Measurements from ENCODE around the gene NSUN6. TPM values are rescaled to one million over a fixed set of nuclear protein-coding genes. Genes with fewer than 3 reads are reported as not detected.

Gene NSUN6
- total RNA-seq, 1 donor: 12.3 TPM

DNA sequence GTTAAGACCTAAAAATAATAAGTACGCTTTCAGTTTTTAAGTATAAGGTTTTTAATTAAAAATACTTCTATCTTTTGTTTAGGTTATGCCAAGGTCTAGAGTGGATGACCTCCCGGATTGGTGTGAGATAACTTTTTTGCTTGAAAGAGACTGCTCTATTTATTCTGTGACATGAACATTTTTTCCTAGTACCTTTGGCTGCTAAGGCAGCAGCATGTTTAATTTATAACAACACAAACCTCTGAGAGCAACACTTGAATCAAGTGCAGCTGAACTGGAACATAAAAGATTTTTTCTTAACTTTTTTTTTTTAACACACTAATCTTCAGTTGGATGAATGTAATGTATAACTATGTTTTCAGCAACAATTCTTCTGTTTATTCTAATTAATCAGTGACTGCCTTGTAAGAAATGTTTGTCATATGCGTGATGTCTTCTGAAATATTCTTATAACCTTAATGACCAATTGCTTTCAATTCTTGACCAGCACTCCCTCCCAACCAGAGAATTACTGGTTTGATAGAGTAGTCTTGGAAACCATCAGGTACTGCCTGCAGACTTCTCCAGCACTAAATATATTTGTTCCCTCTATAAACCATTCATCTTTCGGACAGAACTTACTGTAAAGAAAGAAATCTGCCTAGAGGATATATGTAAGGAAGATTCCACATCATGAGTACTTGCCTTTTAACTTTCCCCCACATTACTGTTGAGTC is 23.9 kb upstream of the NSUN6 start:
- TF ChIP-seq, protein P1, sequence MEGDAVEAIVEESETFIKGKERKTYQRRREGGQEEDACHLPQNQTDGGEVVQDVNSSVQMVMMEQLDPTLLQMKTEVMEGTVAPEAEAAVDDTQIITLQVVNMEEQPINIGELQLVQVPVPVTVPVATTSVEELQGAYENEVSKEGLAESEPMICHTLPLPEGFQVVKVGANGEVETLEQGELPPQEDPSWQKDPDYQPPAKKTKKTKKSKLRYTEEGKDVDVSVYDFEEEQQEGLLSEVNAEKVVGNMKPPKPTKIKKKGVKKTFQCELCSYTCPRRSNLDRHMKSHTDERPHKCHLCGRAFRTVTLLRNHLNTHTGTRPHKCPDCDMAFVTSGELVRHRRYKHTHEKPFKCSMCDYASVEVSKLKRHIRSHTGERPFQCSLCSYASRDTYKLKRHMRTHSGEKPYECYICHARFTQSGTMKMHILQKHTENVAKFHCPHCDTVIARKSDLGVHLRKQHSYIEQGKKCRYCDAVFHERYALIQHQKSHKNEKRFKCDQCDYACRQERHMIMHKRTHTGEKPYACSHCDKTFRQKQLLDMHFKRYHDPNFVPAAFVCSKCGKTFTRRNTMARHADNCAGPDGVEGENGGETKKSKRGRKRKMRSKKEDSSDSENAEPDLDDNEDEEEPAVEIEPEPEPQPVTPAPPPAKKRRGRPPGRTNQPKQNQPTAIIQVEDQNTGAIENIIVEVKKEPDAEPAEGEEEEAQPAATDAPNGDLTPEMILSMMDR (IDR thresholded peaks at IDR 0.05; ENCODE audit: insufficient read depth, low read length): no peak
- DNase-seq (ENCODE audit: low read depth): no peak
- H3K4me3 ChIP-seq (ENCODE audit: low read depth, low read length): no peak overlapping the region

DNA sequence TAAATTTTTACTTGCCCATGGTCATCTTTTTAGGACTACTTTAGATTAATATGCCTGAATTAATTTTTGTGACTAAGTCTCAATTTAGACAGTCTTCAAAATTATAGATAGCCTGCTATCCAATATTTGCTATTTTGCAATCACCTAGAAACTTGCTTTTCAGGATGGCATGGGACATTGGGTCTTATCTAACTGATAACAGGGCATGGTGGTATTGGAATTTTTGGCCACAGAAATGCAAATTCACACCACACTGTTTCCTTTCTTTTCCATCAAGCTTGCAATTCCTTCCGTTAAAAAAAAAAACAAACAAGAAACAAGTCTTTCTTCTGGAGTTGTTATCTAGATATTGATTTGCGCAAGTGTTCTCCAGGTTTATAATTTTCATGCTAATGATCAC is 16.6 kb upstream of the NSUN6 start:
- no peak overlapping the region for H3K4me3 ChIP-seq (ENCODE audit: low read depth, low read length)
- DNase-seq (ENCODE audit: low read depth): no peak
- TF ChIP-seq, protein P1 (IDR thresholded peaks at IDR 0.05; ENCODE audit: insufficient read depth, low read length): no peak

DNA sequence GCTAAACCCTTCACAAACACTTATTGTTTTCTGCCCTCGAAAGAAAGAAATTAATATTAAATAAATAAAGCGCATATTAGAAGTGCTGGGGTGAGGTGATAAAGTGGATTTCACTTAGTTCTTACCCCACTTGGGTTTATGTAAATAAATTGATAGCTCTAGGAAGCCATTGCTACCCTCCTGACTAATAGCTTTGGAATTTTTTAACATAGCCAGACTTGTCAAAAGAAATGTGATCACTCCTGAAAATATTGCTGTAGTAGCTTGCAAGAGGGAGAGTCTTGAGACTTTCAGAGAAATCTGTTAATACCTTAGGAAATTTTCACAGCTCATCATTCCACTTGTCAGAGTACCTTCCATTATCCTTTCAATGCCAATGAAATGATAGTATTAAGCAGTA is 15.4 kb upstream of the NSUN6 start:
- peak; percentile 78 for DNase-seq (ENCODE audit: low read depth)
- TF ChIP-seq, protein P1 (IDR thresholded peaks at IDR 0.05; ENCODE audit: insufficient read depth, low read length): no peak
- no peak overlapping the region for H3K4me3 ChIP-seq (ENCODE audit: low read depth, low read length)

DNA sequence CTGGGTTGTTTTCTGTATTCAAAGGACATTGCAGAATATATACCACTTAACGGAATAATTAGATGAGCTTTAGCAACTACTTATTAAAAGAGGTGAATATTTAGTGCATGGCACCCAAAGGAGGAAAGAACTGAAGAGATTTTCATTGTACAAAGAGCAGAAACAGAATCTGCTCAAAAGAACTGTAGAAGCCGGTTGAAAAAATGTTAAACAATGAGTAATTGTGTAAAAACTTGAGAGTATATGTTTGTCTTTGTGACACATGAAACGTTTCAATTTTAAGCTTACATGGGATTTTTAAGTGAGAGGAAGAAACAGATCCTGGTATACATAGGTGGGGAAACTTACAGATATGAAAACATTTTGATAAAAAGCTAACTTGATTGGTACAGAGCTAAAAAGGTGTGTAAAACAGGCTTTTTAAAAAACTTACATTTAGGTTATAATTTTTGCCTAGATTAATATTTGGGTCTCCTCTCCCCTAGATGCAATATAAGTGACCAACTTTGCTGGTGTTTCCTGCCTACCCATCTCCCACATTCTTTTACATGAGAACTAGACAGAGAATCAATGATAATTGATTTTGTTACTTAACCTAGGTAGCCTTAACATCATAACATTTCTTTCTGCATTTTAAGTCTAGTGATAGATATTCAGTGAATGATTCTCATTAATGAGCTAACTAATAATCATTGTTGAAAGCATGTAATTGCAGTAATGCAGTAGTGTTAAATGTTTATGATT is 14.6 kb upstream of the NSUN6 start:
- DNase-seq (ENCODE audit: low read depth): peak; percentile 35
- no peak overlapping the region for H3K4me3 ChIP-seq (ENCODE audit: low read depth, low read length)
- TF ChIP-seq, protein P1 (IDR thresholded peaks at IDR 0.05; ENCODE audit: insufficient read depth, low read length): no peak

DNA sequence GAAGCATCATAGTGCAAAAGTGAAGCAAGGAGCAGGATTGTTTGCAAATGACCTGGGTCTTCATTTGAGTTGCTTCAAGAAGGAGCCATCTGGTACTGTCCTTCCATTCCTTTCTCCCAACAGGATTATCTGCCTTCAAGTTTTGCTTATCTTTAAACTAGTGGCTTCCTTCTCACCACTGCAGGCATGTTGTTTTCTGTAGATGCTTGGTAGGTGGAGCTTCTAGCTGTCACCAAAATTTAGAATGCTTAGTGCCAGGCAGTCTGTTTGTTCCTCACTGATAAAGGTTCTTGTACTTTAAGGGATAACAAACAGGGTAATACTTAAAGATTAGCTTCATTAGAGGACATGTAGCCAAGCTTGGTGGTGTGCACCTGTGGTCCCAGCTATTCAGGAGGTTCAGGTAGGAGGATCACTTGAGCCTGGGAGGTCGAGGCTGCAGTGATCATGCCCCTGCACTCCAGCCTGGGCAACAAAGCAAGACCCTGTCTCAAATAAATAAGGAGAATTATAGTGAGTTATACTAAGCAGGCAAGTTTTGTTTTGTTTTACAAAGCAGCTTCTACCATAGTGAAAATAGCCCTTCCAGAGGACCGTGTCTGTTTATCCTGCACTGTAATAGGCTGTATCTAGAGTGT is 13.6 kb upstream of the NSUN6 start:
- DNase-seq (ENCODE audit: low read depth): no peak
- no peak overlapping the region for H3K4me3 ChIP-seq (ENCODE audit: low read depth, low read length)
- TF ChIP-seq, protein P1 (IDR thresholded peaks at IDR 0.05; ENCODE audit: insufficient read depth, low read length): no peak

DNA sequence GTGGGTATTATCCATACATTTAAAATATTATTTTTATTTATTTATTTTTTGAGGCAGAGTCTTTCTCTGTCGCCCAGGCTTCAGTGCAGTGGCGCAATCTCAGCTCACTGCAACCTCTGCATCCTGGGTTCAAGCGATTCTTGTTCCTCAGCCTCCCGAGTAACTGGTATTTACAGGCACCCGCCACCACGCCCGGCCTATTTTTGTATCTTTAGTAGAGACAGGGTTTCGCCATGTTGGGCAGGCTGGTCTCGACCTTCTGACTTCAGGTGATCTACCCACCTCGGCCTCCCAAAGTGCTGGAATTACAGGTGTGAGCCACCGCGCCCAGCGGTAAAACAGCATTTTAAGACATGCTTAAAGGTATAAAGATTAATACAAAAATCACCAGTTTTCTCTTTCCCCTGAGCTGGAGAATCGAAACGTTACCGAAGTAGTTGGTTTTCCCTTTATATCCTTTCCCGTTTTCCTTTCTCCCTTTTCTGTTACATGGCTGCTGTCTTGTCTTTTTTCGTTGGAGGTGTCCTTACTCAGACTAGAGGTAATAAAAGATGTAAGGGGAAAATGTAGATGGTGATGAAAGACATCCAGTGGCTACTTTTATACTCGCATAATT is 9.5 kb upstream of the NSUN6 start:
- TF ChIP-seq, protein P1 (IDR thresholded peaks at IDR 0.05; ENCODE audit: insufficient read depth, low read length): no peak
- DNase-seq (ENCODE audit: low read depth): no peak
- peak overlapping the region; percentile 79 for H3K4me3 ChIP-seq (ENCODE audit: low read depth, low read length)

Measured in fibroblast of the aortic adventitia (primary cell).